NCI-H1092 treated with DMSO at 0.1 percent for 48 hours (cell line): ENCODE results near the gene VAPA.
"Not testable (repeated sequence)": the region's sequence is repeated elsewhere in the genome, so short reads cannot be mapped to it uniquely, and the experiment has no call there.

ENCODE experiments used
- DNase-seq: peaks from one replicate; lab custom pipeline; 2025; lab: John Stamatoyannopoulos, UW

VAPA gene

GRCh38 chr18:9886005-9886348 is 27.8 kb upstream of the VAPA start:
- DNase-seq: no peak

- DNase-seq: no peak
Observed at GRCh38 chr18:9887992-9888391, 25.8 kb upstream of the VAPA start.

- no peak for DNase-seq
Observed at GRCh38 chr18:9890196-9890595, 23.6 kb upstream of the VAPA start.

GRCh38 chr18:9890957-9891356 is 22.9 kb upstream of the VAPA start:
- DNase-seq: no peak

- not testable (repeated sequence) for DNase-seq
Observed at GRCh38 chr18:9891515-9891914, 22.3 kb upstream of the VAPA start.

- no peak for DNase-seq
Observed at GRCh38 chr18:9894454-9895068, 19.3 kb upstream of the VAPA start.

- no peak for DNase-seq
Observed at GRCh38 chr18:9897129-9897528, 16.7 kb upstream of the VAPA start.

- DNase-seq: not testable (repeated sequence)
Observed at GRCh38 chr18:9897787-9898291, 16.0 kb upstream of the VAPA start.

GRCh38 chr18:9898792-9899549 is 14.8 kb upstream of the VAPA start:
- DNase-seq: no peak

- not testable (repeated sequence) for DNase-seq
Observed at GRCh38 chr18:9899550-9899930, 14.3 kb upstream of the VAPA start.

- no peak for DNase-seq
Observed at GRCh38 chr18:9900699-9901098, 13.1 kb upstream of the VAPA start.

- DNase-seq: peak; percentile 13
Observed at GRCh38 chr18:9901377-9901776, 12.4 kb upstream of the VAPA start.

GRCh38 chr18:9902264-9902663 is 11.6 kb upstream of the VAPA start:
- not testable (repeated sequence) for DNase-seq

- DNase-seq: no peak
Observed at GRCh38 chr18:9902832-9903231, 11.0 kb upstream of the VAPA start.

GRCh38 chr18:9905401-9905922 is 8.4 kb upstream of the VAPA start:
- DNase-seq: no peak

- DNase-seq: no peak
Observed at GRCh38 chr18:9906481-9906880, 7.3 kb upstream of the VAPA start.

- no peak for DNase-seq
Observed at GRCh38 chr18:9907867-9908266, 5.9 kb upstream of the VAPA start.

GRCh38 chr18:9910071-9910470 is 3.7 kb upstream of the VAPA start:
- DNase-seq: no peak

GRCh38 chr18:9910661-9911060 is 3.2 kb upstream of the VAPA start:
- DNase-seq: no peak

- no peak for DNase-seq
Observed at GRCh38 chr18:9911226-9911625, 2.6 kb upstream of the VAPA start.

- not testable (repeated sequence) for DNase-seq
Observed at GRCh38 chr18:9912285-9912684, 1.5 kb upstream of the VAPA start.

- no peak for DNase-seq
Observed at GRCh38 chr18:9913151-9913525, 678 bp upstream of the VAPA start.

- no peak for DNase-seq
Observed at GRCh38 chr18:9914334-9914583, 443 bp downstream of the VAPA start.
